Nephron (organoid): ENCODE measurements around the gene MTX1.

Source experiments
- H3K27ac Mint-ChIP-seq, 3 experiments: 2 replicates each; pipeline ENCODE4 v1.8.0; 2020; ENCODE audit warnings: mixed read lengths in 3 of 3, mild to moderate bottlenecking in 2 of 3, moderate library complexity in 1 of 3
- H3K27me3 Mint-ChIP-seq: 2 replicates; pipeline ENCODE4 v1.8.0; 2021; ENCODE audit warnings: low read depth, mild to moderate bottlenecking, moderate library complexity, mixed read lengths
- H3K36me3 Mint-ChIP-seq: 2 replicates; pipeline ENCODE4 v1.8.0; 2020; ENCODE audit warnings: low read depth, mixed read lengths
- H3K4me1 Mint-ChIP-seq: 2 replicates; pipeline ENCODE4 v1.8.0; 2020; ENCODE audit warnings: mixed read lengths
- H3K4me3 Mint-ChIP-seq, 3 experiments: 2 replicates each; pipeline ENCODE4 v1.8.0; 2020; ENCODE audit warnings: mild to moderate bottlenecking in 3 of 3, mixed read lengths in 3 of 3, moderate library complexity in 2 of 3
- H3K9me3 Mint-ChIP-seq: 2 replicates; pipeline ENCODE4 v1.8.0; 2020; ENCODE audit warnings: mixed read lengths
- TF ChIP-seq, protein P1 (sequence below), 3 experiments: fragments of 200-600 bp; sonication (generic); IDR thresholded peaks; one replicate each; pipeline ENCODE4 v1.5.0; 2021; ENCODE audit warnings: antibody characterized with exemption in 3 of 3; ENCODE audit not compliant: unreplicated experiment in 3 of 3

The MTX1 gene

DNA sequence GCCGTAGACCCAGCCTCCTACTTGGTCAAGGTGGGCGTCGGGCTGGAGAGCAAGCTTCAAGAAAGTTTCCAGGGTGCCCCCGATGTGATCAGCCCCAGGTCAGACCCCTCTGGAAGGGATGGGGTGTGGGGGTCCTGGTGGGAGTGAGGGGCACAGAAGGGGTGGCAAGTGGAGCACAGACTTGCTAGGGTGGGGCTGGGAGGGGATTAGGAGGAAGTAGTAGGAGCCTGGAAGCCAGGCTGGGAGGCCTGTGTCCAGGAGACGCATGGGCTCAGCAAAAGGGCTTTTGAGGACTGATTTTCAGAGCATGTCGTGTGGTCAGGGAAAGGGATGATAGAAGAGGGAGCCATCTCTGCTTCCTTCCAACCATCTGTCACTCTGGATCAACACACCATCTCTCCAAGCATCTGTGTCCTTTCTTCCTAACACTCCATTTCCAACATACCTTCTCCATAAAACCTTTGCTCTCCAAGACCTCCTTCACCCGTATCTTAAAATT lies 26.4 kb upstream of the MTX1 start:
- peaks cover 3% of the 10 kb centered on the region for H3K27me3 Mint-ChIP-seq
- no peaks in the 10 kb centered on the region for H3K9me3 Mint-ChIP-seq
- peaks cover 7% of the 10 kb centered on the region for H3K36me3 Mint-ChIP-seq
- no peak overlapping the region for H3K4me3 Mint-ChIP-seq
- no peak overlapping the region for H3K27ac Mint-ChIP-seq
- no peaks in the 10 kb centered on the region for H3K4me1 Mint-ChIP-seq
- TF ChIP-seq, protein P1, sequence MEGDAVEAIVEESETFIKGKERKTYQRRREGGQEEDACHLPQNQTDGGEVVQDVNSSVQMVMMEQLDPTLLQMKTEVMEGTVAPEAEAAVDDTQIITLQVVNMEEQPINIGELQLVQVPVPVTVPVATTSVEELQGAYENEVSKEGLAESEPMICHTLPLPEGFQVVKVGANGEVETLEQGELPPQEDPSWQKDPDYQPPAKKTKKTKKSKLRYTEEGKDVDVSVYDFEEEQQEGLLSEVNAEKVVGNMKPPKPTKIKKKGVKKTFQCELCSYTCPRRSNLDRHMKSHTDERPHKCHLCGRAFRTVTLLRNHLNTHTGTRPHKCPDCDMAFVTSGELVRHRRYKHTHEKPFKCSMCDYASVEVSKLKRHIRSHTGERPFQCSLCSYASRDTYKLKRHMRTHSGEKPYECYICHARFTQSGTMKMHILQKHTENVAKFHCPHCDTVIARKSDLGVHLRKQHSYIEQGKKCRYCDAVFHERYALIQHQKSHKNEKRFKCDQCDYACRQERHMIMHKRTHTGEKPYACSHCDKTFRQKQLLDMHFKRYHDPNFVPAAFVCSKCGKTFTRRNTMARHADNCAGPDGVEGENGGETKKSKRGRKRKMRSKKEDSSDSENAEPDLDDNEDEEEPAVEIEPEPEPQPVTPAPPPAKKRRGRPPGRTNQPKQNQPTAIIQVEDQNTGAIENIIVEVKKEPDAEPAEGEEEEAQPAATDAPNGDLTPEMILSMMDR (IDR thresholded peaks at IDR 0.05; ENCODE audit: unreplicated experiment in 3 of 3) = no peak

DNA sequence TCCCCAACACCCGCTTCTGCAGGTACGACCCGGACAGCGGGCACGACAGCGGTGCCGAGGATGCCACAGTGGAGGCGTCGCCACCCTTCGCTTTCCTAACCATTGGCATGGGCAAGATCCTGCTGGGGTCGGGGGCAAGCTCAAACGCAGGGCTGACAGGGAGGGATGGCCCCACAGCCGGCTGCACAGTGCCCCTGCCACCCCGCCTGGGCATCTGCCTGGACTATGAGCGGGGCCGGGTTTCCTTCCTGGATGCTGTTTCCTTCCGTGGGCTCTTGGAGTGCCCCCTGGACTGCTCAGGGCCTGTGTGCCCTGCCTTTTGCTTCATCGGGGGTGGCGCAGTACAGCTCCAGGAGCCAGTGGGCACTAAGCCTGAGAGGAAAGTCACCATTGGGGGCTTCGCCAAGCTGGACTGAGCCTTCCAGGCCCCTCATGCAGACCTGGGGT lies 24.7 kb upstream of the MTX1 start:
- Mint-ChIP-seq H3K27me3 (peaks cover 6% of the 10 kb centered on the region), H3K4me3 (no peak overlapping the region), H3K9me3 (peaks cover 3% of the 10 kb centered on the region), H3K36me3 (peaks cover 7% of the 10 kb centered on the region), H3K4me1 (peaks cover 5% of the 10 kb centered on the region), H3K27ac (no peak overlapping the region)
- TF ChIP-seq, protein P1 (IDR thresholded peaks at IDR 0.05; ENCODE audit: unreplicated experiment in 3 of 3) = no peak

DNA sequence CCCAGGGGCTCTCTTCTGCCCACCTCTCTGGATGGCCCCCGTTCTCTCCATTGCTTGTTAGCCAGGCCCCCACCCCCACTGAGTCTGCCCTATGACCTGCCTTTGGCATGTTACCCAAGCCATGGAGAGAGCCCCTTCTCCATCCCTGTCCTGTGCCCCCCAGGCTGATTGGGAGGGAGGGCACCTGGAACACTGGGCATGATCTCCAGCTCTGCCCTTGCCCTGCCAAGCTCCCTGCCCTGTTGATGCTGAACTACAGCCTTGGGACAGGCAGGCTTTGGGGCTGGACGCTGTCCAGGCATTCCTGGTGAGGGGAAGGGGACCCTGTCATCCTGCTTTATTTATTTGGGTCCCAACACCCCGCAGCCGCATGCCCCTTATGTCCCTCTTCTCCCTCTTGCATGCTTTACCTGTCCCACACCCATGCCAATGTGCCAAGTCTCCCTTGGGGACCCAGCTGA lies 24.1 kb upstream of the MTX1 start:
- H3K27ac Mint-ChIP-seq = no peak overlapping the region
- no peak overlapping the region for H3K4me3 Mint-ChIP-seq
- H3K27me3 Mint-ChIP-seq = peaks cover 6% of the 10 kb centered on the region
- peaks cover 5% of the 10 kb centered on the region for H3K4me1 Mint-ChIP-seq
- TF ChIP-seq, protein P1 (IDR thresholded peaks at IDR 0.05; ENCODE audit: unreplicated experiment in 3 of 3) = no peak
- peaks cover 7% of the 10 kb centered on the region for H3K36me3 Mint-ChIP-seq
- peaks cover 3% of the 10 kb centered on the region for H3K9me3 Mint-ChIP-seq

DNA sequence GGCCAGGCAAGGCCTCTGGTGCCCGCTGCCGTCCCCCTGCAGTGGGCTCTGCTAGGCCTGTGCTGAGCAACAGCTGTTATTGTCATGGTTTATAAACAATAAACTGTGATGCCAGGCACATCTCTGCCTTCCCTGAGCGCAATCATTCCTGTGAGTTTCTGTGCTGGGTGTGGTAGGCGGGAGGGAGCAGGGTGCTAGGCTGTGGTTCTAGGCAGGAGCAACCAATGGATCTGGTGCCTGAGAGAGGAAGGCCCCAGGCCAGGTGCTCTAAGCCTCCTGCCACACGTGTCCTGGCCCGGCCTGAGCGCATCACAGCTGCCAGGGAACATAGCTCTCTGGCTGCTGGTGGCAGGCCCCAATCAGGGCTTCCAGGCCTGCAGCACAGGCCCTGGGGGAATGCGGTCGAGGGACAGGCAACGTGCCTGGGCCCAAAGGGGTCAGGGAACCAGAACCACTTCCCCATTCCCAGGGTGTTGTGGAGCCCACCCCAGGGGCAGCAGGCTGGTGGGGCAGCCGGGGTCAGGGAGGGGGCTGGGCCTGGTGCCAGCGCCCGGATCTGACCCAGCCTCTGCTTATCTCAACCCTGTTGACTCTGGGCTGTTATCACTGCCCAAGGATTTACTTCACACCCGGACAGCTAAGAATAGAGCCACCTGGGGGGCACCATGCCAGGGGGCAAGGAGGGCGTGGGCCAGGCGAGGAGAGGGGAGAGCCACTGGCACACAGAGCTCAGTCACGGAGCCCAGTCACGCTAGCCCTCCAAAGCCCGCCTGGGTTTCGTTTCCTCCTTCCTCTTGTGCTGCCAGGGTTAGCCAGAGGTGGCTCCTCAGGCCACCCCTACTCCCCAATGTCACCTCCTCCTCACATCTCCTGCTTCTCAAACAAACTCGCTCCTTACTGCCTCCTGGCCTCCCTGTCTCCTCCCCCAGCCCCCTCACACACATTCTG lies 23.4 kb upstream of the MTX1 start:
- H3K4me1 Mint-ChIP-seq = peaks cover 5% of the 10 kb centered on the region
- H3K9me3 Mint-ChIP-seq = peaks cover 3% of the 10 kb centered on the region
- H3K4me3 Mint-ChIP-seq = no peak overlapping the region
- H3K27me3 Mint-ChIP-seq = peaks cover 6% of the 10 kb centered on the region
- peaks cover 7% of the 10 kb centered on the region for H3K36me3 Mint-ChIP-seq
- TF ChIP-seq, protein P1 (IDR thresholded peaks at IDR 0.05; ENCODE audit: unreplicated experiment in 3 of 3) = no peak
- H3K27ac Mint-ChIP-seq = peak overlapping the region; percentile 67 to 95 (median 90)

DNA sequence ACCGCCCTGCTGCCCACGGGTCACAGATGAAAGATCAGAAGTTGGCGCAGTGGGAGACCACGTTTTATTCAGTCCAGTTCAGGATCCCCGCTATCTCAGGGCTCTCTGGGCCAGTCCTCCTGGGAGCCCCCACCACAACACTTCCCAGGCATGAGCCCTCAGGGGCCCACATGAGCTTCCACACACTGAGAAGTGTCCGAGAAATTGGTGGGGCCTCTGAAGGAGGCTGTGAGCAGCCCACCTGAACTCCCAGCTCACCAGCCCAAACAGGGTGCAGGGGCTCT lies 22.8 kb upstream of the MTX1 start:
- TF ChIP-seq, protein P1 (IDR thresholded peaks at IDR 0.05; ENCODE audit: unreplicated experiment in 3 of 3) = no peak
- Mint-ChIP-seq H3K36me3 (peaks cover 7% of the 10 kb centered on the region), H3K4me1 (peaks cover 5% of the 10 kb centered on the region), H3K4me3 (no peak overlapping the region), H3K27me3 (peaks cover 6% of the 10 kb centered on the region), H3K27ac (peak overlapping the region; percentile 67 to 95 (median 90)), H3K9me3 (peaks cover 3% of the 10 kb centered on the region)
